DOHH2 (cell line): Measurements from ENCODE around the gene ACP4.

Experiments
- H3F3A ChIP-seq: fragments of 200-600 bp; sonication (generic), shearing (Covaris generic); 2 replicates; pipeline ENCODE4 v1.6.0; 2016; ENCODE audit warnings: antibody characterized with exemption, mild to moderate bottlenecking; ENCODE audit not compliant: control insufficient read depth, insufficient read depth
- H3K27ac ChIP-seq: fragments of 200-600 bp; sonication (generic); 2 replicates; pipeline ENCODE4 v1.5.1; 2014; ENCODE audit warnings: low read depth, mild to moderate bottlenecking, low read length, moderate library complexity
- H3K27me3 ChIP-seq: fragments of 200-600 bp; sonication (generic); 2 replicates; pipeline ENCODE4 v1.6.1; 2014; ENCODE audit warnings: mild to moderate bottlenecking, low read length, mixed read lengths; ENCODE audit not compliant: control insufficient read depth
- H3K36me3 ChIP-seq: fragments of 200-600 bp; sonication (generic); 2 replicates; pipeline ENCODE4 v1.6.1; 2014; ENCODE audit warnings: mild to moderate bottlenecking, low read length, moderate library complexity, mixed read lengths; ENCODE audit not compliant: control insufficient read depth
- H3K4me1 ChIP-seq: fragments of 200-600 bp; sonication (generic); 2 replicates; pipeline ENCODE4 v1.6.1; 2014; ENCODE audit warnings: mild to moderate bottlenecking, low read length, mixed read lengths; ENCODE audit not compliant: control insufficient read depth
- H3K4me2 ChIP-seq: fragments of 200-600 bp; sonication (generic); 2 replicates; pipeline ENCODE4 v1.6.0; 2014; ENCODE audit warnings: mild to moderate bottlenecking, low read length, moderate library complexity
- H3K4me3 ChIP-seq: fragments of 200-600 bp; sonication (generic); 2 replicates; pipeline ENCODE4 v1.5.1; 2014; ENCODE audit warnings: mild to moderate bottlenecking, low read length, mixed read lengths
- H3K79me2 ChIP-seq: fragments of 200-600 bp; sonication (generic); 2 replicates; pipeline ENCODE4 v1.6.1; 2014; ENCODE audit warnings: mild to moderate bottlenecking, low read length, mixed read lengths; ENCODE audit not compliant: control insufficient read depth
- H3K9me2 ChIP-seq: fragments of 200-600 bp; sonication (generic); replicated peaks from 2 replicates; pipeline ENCODE4 v1.6.1; 2014; ENCODE audit warnings: mild to moderate bottlenecking, low read length, mixed read lengths; ENCODE audit not compliant: control insufficient read depth
- H3K9me3 ChIP-seq: fragments of 200-600 bp; sonication (generic); 2 replicates; pipeline ENCODE4 v1.6.1; 2014; ENCODE audit warnings: antibody characterized with exemption, low read length, mixed read lengths; ENCODE audit not compliant: control insufficient read depth, insufficient read depth
- H4K20me1 ChIP-seq: fragments of 200-600 bp; sonication (generic); 2 replicates; pipeline ENCODE4 v1.6.0; 2014; ENCODE audit warnings: low read depth, mild to moderate bottlenecking, antibody characterized with exemption, low read length, moderate library complexity; ENCODE audit not compliant: control insufficient read depth, insufficient read depth
- EZH2phosphoT487 ChIP-seq: fragments of 200-600 bp; sonication (generic); IDR thresholded peaks from 2 replicates; pipeline ENCODE4 v1.6.1; 2017; ENCODE audit warnings: borderline replicate concordance, mild to moderate bottlenecking, antibody characterized with exemption, low read length, moderate library complexity, mixed read lengths
- TF ChIP-seq, protein P1 (sequence below): fragments of 200-600 bp; sonication (generic); IDR thresholded peaks from one replicate; pipeline ENCODE4 v1.5.1; 2014; ENCODE audit warnings: antibody characterized with exemption, mild to moderate bottlenecking, low read depth, low read length; ENCODE audit not compliant: poor library complexity, severe bottlenecking

ACP4 gene

DNA sequence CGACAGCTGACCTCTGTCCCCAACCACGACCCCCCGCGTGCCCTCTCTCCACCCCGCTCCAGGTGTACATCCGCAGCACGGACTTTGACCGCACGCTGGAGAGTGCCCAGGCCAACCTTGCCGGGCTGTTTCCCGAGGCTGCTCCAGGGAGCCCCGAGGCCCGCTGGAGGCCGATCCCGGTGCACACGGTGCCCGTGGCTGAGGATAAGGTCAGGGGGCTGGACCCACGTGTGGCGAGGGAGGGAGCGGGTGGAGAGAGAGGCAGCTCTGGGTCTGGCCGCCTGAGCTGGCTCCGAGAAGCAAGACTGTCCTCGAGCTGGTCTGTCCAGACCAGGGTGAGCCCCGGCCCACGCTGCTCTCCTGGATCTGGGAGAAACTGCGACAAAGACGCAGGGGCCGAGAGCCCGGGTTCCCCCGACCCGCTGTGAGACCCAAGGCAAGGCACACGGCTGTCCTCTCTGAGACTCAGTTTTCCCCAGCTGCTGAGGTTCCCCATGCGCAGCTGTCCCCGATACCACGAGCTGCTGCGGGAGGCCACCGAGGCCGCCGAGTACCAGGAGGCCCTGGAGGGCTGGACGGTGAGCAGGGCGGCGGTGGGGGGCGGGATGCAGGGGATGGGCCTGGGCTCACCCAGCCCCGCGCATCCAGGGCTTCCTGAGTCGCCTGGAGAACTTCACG is 1.5 kb downstream of the ACP4 start:
- H3K4me2 ChIP-seq = no peak overlapping the region
- H3K27ac ChIP-seq = no peak overlapping the region
- peaks cover 21% of the 10 kb centered on the region for H3F3A ChIP-seq
- H3K4me1 ChIP-seq = peaks cover 20% of the 10 kb centered on the region
- no peaks in the 10 kb centered on the region for H3K9me3 ChIP-seq
- H3K36me3 ChIP-seq = peaks cover 15% of the 10 kb centered on the region
- H3K4me3 ChIP-seq = no peak overlapping the region
- H3K27me3 ChIP-seq = no peaks in the 10 kb centered on the region
- H3K9me2 ChIP-seq = no peaks in the 10 kb centered on the region
- H4K20me1 ChIP-seq = peaks cover 4% of the 10 kb centered on the region; the same call in 1 of the 2 replicates
- TF ChIP-seq, protein P1, sequence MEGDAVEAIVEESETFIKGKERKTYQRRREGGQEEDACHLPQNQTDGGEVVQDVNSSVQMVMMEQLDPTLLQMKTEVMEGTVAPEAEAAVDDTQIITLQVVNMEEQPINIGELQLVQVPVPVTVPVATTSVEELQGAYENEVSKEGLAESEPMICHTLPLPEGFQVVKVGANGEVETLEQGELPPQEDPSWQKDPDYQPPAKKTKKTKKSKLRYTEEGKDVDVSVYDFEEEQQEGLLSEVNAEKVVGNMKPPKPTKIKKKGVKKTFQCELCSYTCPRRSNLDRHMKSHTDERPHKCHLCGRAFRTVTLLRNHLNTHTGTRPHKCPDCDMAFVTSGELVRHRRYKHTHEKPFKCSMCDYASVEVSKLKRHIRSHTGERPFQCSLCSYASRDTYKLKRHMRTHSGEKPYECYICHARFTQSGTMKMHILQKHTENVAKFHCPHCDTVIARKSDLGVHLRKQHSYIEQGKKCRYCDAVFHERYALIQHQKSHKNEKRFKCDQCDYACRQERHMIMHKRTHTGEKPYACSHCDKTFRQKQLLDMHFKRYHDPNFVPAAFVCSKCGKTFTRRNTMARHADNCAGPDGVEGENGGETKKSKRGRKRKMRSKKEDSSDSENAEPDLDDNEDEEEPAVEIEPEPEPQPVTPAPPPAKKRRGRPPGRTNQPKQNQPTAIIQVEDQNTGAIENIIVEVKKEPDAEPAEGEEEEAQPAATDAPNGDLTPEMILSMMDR = no peak
- no peak for TF ChIP-seq EZH2phosphoT487
- H3K79me2 ChIP-seq = no peaks in the 10 kb centered on the region

- Histone ChIP-seq H3K4me2 (no peak overlapping the region), H4K20me1 (peaks cover 8% of the 10 kb centered on the region; the same call in 1 of the 2 replicates), H3K9me2 (no peaks in the 10 kb centered on the region), H3K79me2 (no peaks in the 10 kb centered on the region), H3K36me3 (peaks cover 23% of the 10 kb centered on the region), H3K27ac (no peak overlapping the region), H3K4me1 (peaks cover 23% of the 10 kb centered on the region), H3K9me3 (no peaks in the 10 kb centered on the region), H3K27me3 (no peaks in the 10 kb centered on the region), H3F3A (peaks cover 29% of the 10 kb centered on the region), H3K4me3 (no peak overlapping the region)
- TF ChIP-seq, protein P1 = no peak
- no peak for TF ChIP-seq EZH2phosphoT487
Measured at GRCh38 chr19:50792272-50793250, 2.3 kb downstream of the ACP4 start.

- Histone ChIP-seq H3K4me2 (no peak overlapping the region), H4K20me1 (peaks cover 12% of the 10 kb centered on the region; the same call in 1 of the 2 replicates), H3K79me2 (0 out of 2 replicates have a peak, but pooled peaks cover under 1% of the 10 kb centered on the region), H3K9me3 (no peaks in the 10 kb centered on the region), H3F3A (peaks cover 34% of the 10 kb centered on the region), H3K9me2 (no peaks in the 10 kb centered on the region), H3K4me3 (no peak overlapping the region), H3K27ac (no peak overlapping the region), H3K4me1 (peaks cover 23% of the 10 kb centered on the region), H3K36me3 (peaks cover 34% of the 10 kb centered on the region), H3K27me3 (no peaks in the 10 kb centered on the region)
- TF ChIP-seq, protein P1 = no peak
- TF ChIP-seq EZH2phosphoT487 = no peak
Measured at GRCh38 chr19:50793558-50794065, 3.4 kb downstream of the ACP4 start.
